ENCODE measurements around the gene MRTFA. TPM values are rescaled to one million over a fixed set of nuclear protein-coding genes. Genes with fewer than 3 reads are reported as not detected.

The MRTFA gene
- total RNA-seq, 1 donor = 34.0 TPM

GRCh38 chr22:40567626-40568328 lies 68.7 kb downstream of the MRTFA start:
- no peak for TF ChIP-seq CTCF (IDR thresholded peaks at IDR 0.05; ENCODE audit: extremely low read depth, low read depth, low read length)
- Histone ChIP-seq H3K79me2 (ENCODE audit: insufficient read depth, low read length) (peaks cover 75% of the 10 kb centered on the region), H4K20me1 (ENCODE audit: insufficient read depth, low read length) (peaks cover 8% of the 10 kb centered on the region), H3K9me3 (ENCODE audit: low read depth, low read length) (no peaks in the 10 kb centered on the region), H3K4me1 (ENCODE audit: insufficient read depth, low read length) (peaks cover 17% of the 10 kb centered on the region), H3K27me3 (ENCODE audit: insufficient read depth, low read length) (no peaks in the 10 kb centered on the region), H3K36me3 (ENCODE audit: insufficient read depth, low read length) (no peaks in the 10 kb centered on the region), H3K27ac (ENCODE audit: low read depth, low read length) (no peak overlapping the region), H2AFZ (ENCODE audit: low read length) (no peak overlapping the region), H3K4me3 (ENCODE audit: insufficient read depth, low read length) (no peak overlapping the region), H3K4me2 (ENCODE audit: insufficient read depth, low read length) (no peak overlapping the region)
- no peak for DNase-seq (ENCODE audit: insufficient read length, low spot score, missing footprints)

GRCh38 chr22:40567106-40567505 lies 69.4 kb downstream of the MRTFA start:
- no peaks in the 10 kb centered on the region for H3K9me3 ChIP-seq (ENCODE audit: low read depth, low read length)
- H2AFZ ChIP-seq (ENCODE audit: low read length) = no peak overlapping the region
- H3K4me3 ChIP-seq (ENCODE audit: insufficient read depth, low read length) = no peak overlapping the region
- no peak overlapping the region for H3K27ac ChIP-seq (ENCODE audit: low read depth, low read length)
- TF ChIP-seq CTCF (IDR thresholded peaks at IDR 0.05; ENCODE audit: extremely low read depth, low read depth, low read length) = no peak
- H3K4me1 ChIP-seq (ENCODE audit: insufficient read depth, low read length) = peaks cover 17% of the 10 kb centered on the region
- no peaks in the 10 kb centered on the region for H3K27me3 ChIP-seq (ENCODE audit: insufficient read depth, low read length)
- peaks cover 4% of the 10 kb centered on the region for H4K20me1 ChIP-seq (ENCODE audit: insufficient read depth, low read length)
- H3K36me3 ChIP-seq (ENCODE audit: insufficient read depth, low read length) = no peaks in the 10 kb centered on the region
- H3K4me2 ChIP-seq (ENCODE audit: insufficient read depth, low read length) = no peak overlapping the region
- peak; percentile 27 for DNase-seq (ENCODE audit: insufficient read length, low spot score, missing footprints)
- H3K79me2 ChIP-seq (ENCODE audit: insufficient read depth, low read length) = peaks cover 72% of the 10 kb centered on the region

- Histone ChIP-seq H2AFZ (ENCODE audit: low read length) (no peak overlapping the region), H3K27me3 (ENCODE audit: insufficient read depth, low read length) (no peaks in the 10 kb centered on the region), H4K20me1 (ENCODE audit: insufficient read depth, low read length) (peaks cover 4% of the 10 kb centered on the region), H3K4me3 (ENCODE audit: insufficient read depth, low read length) (no peak overlapping the region), H3K4me1 (ENCODE audit: insufficient read depth, low read length) (peaks cover 8% of the 10 kb centered on the region), H3K27ac (ENCODE audit: low read depth, low read length) (no peak overlapping the region), H3K79me2 (ENCODE audit: insufficient read depth, low read length) (peaks cover 67% of the 10 kb centered on the region), H3K4me2 (ENCODE audit: insufficient read depth, low read length) (no peak overlapping the region), H3K9me3 (ENCODE audit: low read depth, low read length) (no peaks in the 10 kb centered on the region), H3K36me3 (ENCODE audit: insufficient read depth, low read length) (no peaks in the 10 kb centered on the region)
- no peak for DNase-seq (ENCODE audit: insufficient read length, low spot score, missing footprints)
- no peak for TF ChIP-seq CTCF (IDR thresholded peaks at IDR 0.05; ENCODE audit: extremely low read depth, low read depth, low read length)
Observed at GRCh38 chr22:40560994-40561515, 75.5 kb downstream of the MRTFA start.

- no peak for TF ChIP-seq CTCF (IDR thresholded peaks at IDR 0.05; ENCODE audit: extremely low read depth, low read depth, low read length)
- Histone ChIP-seq H4K20me1 (ENCODE audit: insufficient read depth, low read length) (peaks cover 4% of the 10 kb centered on the region), H3K4me2 (ENCODE audit: insufficient read depth, low read length) (peak overlapping the region; percentile 17), H2AFZ (ENCODE audit: low read length) (no peak overlapping the region), H3K36me3 (ENCODE audit: insufficient read depth, low read length) (no peaks in the 10 kb centered on the region), H3K4me1 (ENCODE audit: insufficient read depth, low read length) (peaks cover 8% of the 10 kb centered on the region), H3K9me3 (ENCODE audit: low read depth, low read length) (no peaks in the 10 kb centered on the region), H3K79me2 (ENCODE audit: insufficient read depth, low read length) (peaks cover 63% of the 10 kb centered on the region), H3K4me3 (ENCODE audit: insufficient read depth, low read length) (no peak overlapping the region), H3K27ac (ENCODE audit: low read depth, low read length) (no peak overlapping the region), H3K27me3 (ENCODE audit: insufficient read depth, low read length) (no peaks in the 10 kb centered on the region)
- DNase-seq (ENCODE audit: insufficient read length, low spot score, missing footprints) = no peak
Observed at GRCh38 chr22:40560551-40560950, 76.0 kb downstream of the MRTFA start.

Data from osteoblast (primary cell).